IMR-90 (cell line): ENCODE results near the gene TDRD1. TPM values are rescaled to one million over a fixed set of nuclear protein-coding genes. Genes with fewer than 3 reads are reported as not detected.
"Not testable (repeated sequence)": the region's sequence is repeated elsewhere in the genome, so short reads cannot be mapped to it uniquely, and the experiment has no call there.

Experiments used
- ATAC-seq: fragments of 200-7000 bp; cut with Tn5 transposase; 2 replicates; pipeline ENCODE4 v1.9.1; 2020; ENCODE audit warnings: low read depth, mild to moderate bottlenecking, moderate library complexity
- BruUV-seq: library from RNA; stranded (reverse); fragments of 400-500 nt; replicated peaks from 2 replicates; lab custom pipeline; 2021; lab: Mats Ljungman, UMichigan
- CTCF ChIA-PET: fragments of 300-600 bp; formaldehyde crosslinking; extraction: SDS; loops from one replicate; lab custom pipeline; 2021; ENCODE audit warnings: antibody characterized with exemption; lab: Yijun Ruan, JAX
- POLR2A ChIA-PET: fragments of 300-600 bp; sonication (Branson Sonifier 250); formaldehyde crosslinking; loops from one replicate; lab custom pipeline; 2022; ENCODE audit warnings: antibody characterized with exemption; ENCODE audit not compliant: unreplicated experiment; lab: Charles Lee
- DNase-seq: peaks from one replicate; pipeline ENCODE4 v3.0.0; 2013
- H2AFZ ChIP-seq: replicated peaks from 2 replicates; pipeline ENCODE3; 2013; ENCODE audit warnings: low read length, mild to moderate bottlenecking; ENCODE audit not compliant: poor library complexity
- H2AK5ac ChIP-seq: 2 replicates; pipeline ENCODE4 v1.6.1; 2013; ENCODE audit warnings: low read depth, low read length, inconsistent platforms
- H2AK9ac ChIP-seq: replicated peaks from 2 replicates; pipeline ENCODE3; 2013; ENCODE audit warnings: mild to moderate bottlenecking, low read depth, low read length, moderate library complexity; ENCODE audit not compliant: poor library complexity
- H2BK120ac ChIP-seq: 2 replicates; pipeline ENCODE4 v1.6.1; 2013; ENCODE audit warnings: low read depth, low read length, inconsistent platforms
- H2BK15ac ChIP-seq: 3 replicates; pipeline ENCODE4 v1.6.1; 2013; ENCODE audit warnings: low read depth, low read length, inconsistent platforms
- H2BK20ac ChIP-seq: 2 replicates; pipeline ENCODE4 v1.6.1; 2013; ENCODE audit warnings: low read depth, mild to moderate bottlenecking, inconsistent platforms, low read length, moderate library complexity
- H2BK5ac ChIP-seq: 2 replicates; pipeline ENCODE4 v1.6.1; 2013; ENCODE audit warnings: mild to moderate bottlenecking, low read depth, low read length, inconsistent platforms; ENCODE audit not compliant: poor library complexity, severe bottlenecking
- H3K14ac ChIP-seq: replicated peaks from 2 replicates; pipeline ENCODE4 v1.6.1; 2013; ENCODE audit warnings: low read depth, low read length, inconsistent platforms
- H3K18ac ChIP-seq: 2 replicates; pipeline ENCODE4 v1.6.1; 2013; ENCODE audit warnings: low read depth, low read length, control low read depth
- H3K23ac ChIP-seq: 2 replicates; pipeline ENCODE4 v1.6.1; 2013; ENCODE audit warnings: low read depth, low read length, inconsistent platforms
- H3K27ac ChIP-seq: 2 replicates; pipeline ENCODE4 v1.5.1; 2013; ENCODE audit warnings: mild to moderate bottlenecking, control low read depth, low read length; ENCODE audit not compliant: insufficient read depth
- H3K27me3 ChIP-seq: 2 replicates; pipeline ENCODE4 v1.6.1; 2013; ENCODE audit warnings: low read length; ENCODE audit not compliant: control insufficient read depth, insufficient read depth
- H3K36me3 ChIP-seq: 2 replicates; pipeline ENCODE4 v1.6.1; 2013; ENCODE audit warnings: low read length, mixed read lengths; ENCODE audit not compliant: control insufficient read depth, insufficient read depth
- H3K4ac ChIP-seq: 2 replicates; pipeline ENCODE4 v1.6.1; 2013; ENCODE audit warnings: low read depth, low read length, inconsistent platforms
- H3K4me1 ChIP-seq: 2 replicates; pipeline ENCODE4 v1.6.1; 2013; ENCODE audit warnings: low read length, mixed read lengths; ENCODE audit not compliant: control insufficient read depth, insufficient read depth
- H3K4me2 ChIP-seq: 2 replicates; pipeline ENCODE4 v1.6.1; 2013; ENCODE audit warnings: low read depth, mild to moderate bottlenecking, control low read depth, low read length, moderate library complexity
- H3K4me3 ChIP-seq: 2 replicates; pipeline ENCODE4 v1.5.1; 2013; ENCODE audit warnings: low read depth, mild to moderate bottlenecking, control low read depth, low read length, moderate library complexity; ENCODE audit not compliant: insufficient read depth
- H3K56ac ChIP-seq: 2 replicates; pipeline ENCODE4 v1.6.1; 2013; ENCODE audit warnings: low read length, inconsistent platforms; ENCODE audit not compliant: insufficient read depth; ENCODE audit errors: extremely low read depth
- H3K79me1 ChIP-seq, 2 experiments: 2 replicates each; pipeline ENCODE4 v1.6.1; 2013; ENCODE audit warnings: low read length in 2 of 2, inconsistent platforms in 1 of 2, low read depth in 1 of 2
- H3K9ac ChIP-seq: 2 replicates; pipeline ENCODE4 v1.6.1; 2013; ENCODE audit warnings: low read depth, low read length, control low read depth
- H3K9me1 ChIP-seq: 2 replicates; pipeline ENCODE4 v1.6.1; 2013; ENCODE audit warnings: low read length, inconsistent platforms; ENCODE audit not compliant: insufficient read depth
- H3K9me3 ChIP-seq: 2 replicates; pipeline ENCODE4 v1.6.1; 2013; ENCODE audit warnings: low read length; ENCODE audit not compliant: control insufficient read depth, insufficient read depth
- H4K20me1 ChIP-seq: 2 replicates; pipeline ENCODE4 v1.6.1; 2013; ENCODE audit warnings: low read length, inconsistent platforms; ENCODE audit not compliant: insufficient read depth
- H4K5ac ChIP-seq: 2 replicates; pipeline ENCODE4 v1.6.1; 2013; ENCODE audit warnings: mild to moderate bottlenecking, low read depth, low read length, control low read depth
- H4K8ac ChIP-seq, 2 experiments: 2 replicates each; pipeline ENCODE4 v1.6.1; 2013; ENCODE audit warnings: low read depth in 2 of 2, low read length in 2 of 2, control low read depth in 1 of 2, inconsistent platforms in 1 of 2
- H4K91ac ChIP-seq: 2 replicates; pipeline ENCODE4 v1.6.1; 2013; ENCODE audit warnings: low read depth, low read length, inconsistent platforms; ENCODE audit not compliant: insufficient read depth
- WGBS, 2 experiments: methylation state at CpG; one replicate each; pipeline versions ENCODE4 v1.1.5 to v1.1.7; 2013; ENCODE audit warnings: missing lambda C conversion rate in 2 of 2; ENCODE audit not compliant: insufficient read length in 1 of 2; ENCODE audit errors: extremely low coverage in 2 of 2; 5-methylcytosine and 5-hydroxymethylcytosine counted together
- dilution Hi-C: fragments of 300-500 bp; cut with HindIII; formaldehyde crosslinking; loops from one replicate; pipeline ENCODE4 v1.14.3; 2018; ENCODE audit warnings: low sequenced_read_pairs; ENCODE audit not compliant: unreplicated experiment
- in situ Hi-C: fragments of 300-500 bp; cut with MboI; formaldehyde crosslinking; loops from 3 replicates; pipeline ENCODE4 v1.14.3; 2019; ENCODE audit warnings: low sequenced_read_pairs, inconsistent platforms, mixed read lengths
- intact Hi-C: fragments of 100-400 bp; cut with micrococcal nuclease; formaldehyde crosslinking; loops from 2 replicates; pipeline ENCODE4 v1.10.0; 2022
- polyA plus RNA-seq, 3 experiments: library from polyadenylated mRNA; depleted of rRNA; stranded (reverse); fragments of >200 nt; gene quantifications; 2 replicates each; pipeline ENCODE4 v1.2.3, GENCODE V29; 2012; ENCODE audit warnings: low replicate concordance in 1 of 3
- total RNA-seq: library from RNA; depleted of rRNA; stranded (reverse); fragments of >200 nt; gene quantifications from 2 replicates; pipeline ENCODE4 v1.2.3, GENCODE V29; 2012

Gene TDRD1
- total and polyA plus RNA-seq, 2 of the 4 experiments (the other 2 are of a cell fraction) = not detected

DNA sequence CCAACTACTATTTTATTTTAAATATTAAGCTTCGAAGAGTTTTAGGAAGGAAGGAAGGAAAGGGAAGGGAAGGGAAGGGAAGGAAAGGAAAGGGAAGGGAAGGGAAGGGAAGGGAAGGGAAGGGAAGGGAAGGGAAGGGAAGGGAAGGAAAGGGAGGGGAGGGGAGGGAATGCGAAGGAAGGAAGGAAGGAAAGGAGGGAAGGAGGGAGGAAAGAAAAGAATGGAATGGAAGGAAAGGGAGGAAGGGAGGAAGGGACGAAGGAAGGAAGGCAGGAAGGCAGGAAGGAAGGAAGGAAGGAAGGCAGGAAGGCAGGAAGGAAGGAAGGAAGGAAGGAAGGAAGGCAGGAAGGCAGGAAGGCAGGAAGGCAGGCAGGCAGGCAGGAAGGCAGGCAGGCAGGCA is 29.7 kb upstream of the TDRD1 start:
- H3K18ac ChIP-seq, H2BK120ac ChIP-seq, H3K27ac ChIP-seq, BruUV-seq, H3K4me2 ChIP-seq, H3K23ac ChIP-seq, H3K14ac ChIP-seq, intact Hi-C loops, H3K27me3 ChIP-seq, H3K4me1 ChIP-seq, H2BK20ac ChIP-seq, H2AFZ ChIP-seq, H3K79me1 ChIP-seq, dilution Hi-C loops, H3K36me3 ChIP-seq, POLR2A ChIA-PET, H3K4ac ChIP-seq, H4K8ac ChIP-seq, H4K91ac ChIP-seq, CTCF ChIA-PET, DNase-seq, H3K9me3 ChIP-seq, H2AK9ac ChIP-seq, H2AK5ac ChIP-seq, H3K9ac ChIP-seq, H3K56ac ChIP-seq, H2BK5ac ChIP-seq, H3K9me1 ChIP-seq, ATAC-seq, in situ Hi-C loops, H4K20me1 ChIP-seq, H3K4me3 ChIP-seq, H2BK15ac ChIP-seq, H4K5ac ChIP-seq: not testable (repeated sequence)
- WGBS, 2 experiments = 95 to 100% methylated on average over 1 to 2 of the region's 3 CpGs
